ENCODE data around the gene CCDC158.
"Not testable (repeated sequence)": the region's sequence is repeated elsewhere in the genome, so short reads cannot be mapped to it uniquely, and the experiment has no call there.

Gene CCDC158

DNA sequence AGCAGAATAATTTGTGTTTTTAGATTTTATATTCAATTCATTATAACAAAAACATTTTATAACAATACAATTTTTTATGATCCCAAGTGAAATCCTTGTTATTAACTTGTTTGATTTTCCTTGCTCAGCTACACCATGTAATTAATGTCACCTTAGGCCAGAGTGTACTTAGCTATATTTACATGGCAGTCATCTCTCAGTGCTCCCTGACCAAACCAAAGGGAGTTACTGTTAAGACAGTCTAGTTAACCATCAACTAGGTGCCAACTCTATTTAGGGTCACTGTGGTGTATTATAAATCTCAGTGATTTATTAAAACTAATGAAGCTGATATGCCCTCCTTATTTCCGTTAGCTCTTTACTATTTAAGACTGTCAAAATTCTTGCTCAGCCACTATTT is 44.4 kb downstream of the CCDC158 start:
- H3K4me3 ChIP-seq (ENCODE audit: insufficient read depth, low read depth, low read length, poor library complexity, severe bottlenecking) = no peak overlapping the region
- no peak overlapping the region for H3K27ac ChIP-seq (ENCODE audit: insufficient read depth, low read length, poor library complexity, severe bottlenecking)
- H3K27me3 ChIP-seq (replicated peaks; ENCODE audit: control insufficient read depth, insufficient read depth, low read length, poor library complexity, severe bottlenecking) = peaks cover 4% of the 10 kb centered on the region
- H3K9me3 ChIP-seq (ENCODE audit: control insufficient read depth, low read length) = no peaks in the 10 kb centered on the region
- no peak for DNase-seq
- H3K36me3 ChIP-seq (ENCODE audit: control insufficient read depth, insufficient read depth, low read length) = no peaks in the 10 kb centered on the region
- no peaks in the 10 kb centered on the region for H3K4me1 ChIP-seq (ENCODE audit: control insufficient read depth, insufficient read depth, low read length, poor library complexity, severe bottlenecking)

GRCh38 chr4:76375703-76376102 is 45.2 kb downstream of the CCDC158 start:
- H3K27ac ChIP-seq (ENCODE audit: insufficient read depth, low read length, poor library complexity, severe bottlenecking) = no peak overlapping the region
- H3K27me3 ChIP-seq (replicated peaks; ENCODE audit: control insufficient read depth, insufficient read depth, low read length, poor library complexity, severe bottlenecking) = peaks cover 4% of the 10 kb centered on the region
- H3K4me3 ChIP-seq (ENCODE audit: insufficient read depth, low read depth, low read length, poor library complexity, severe bottlenecking) = no peak overlapping the region
- H3K36me3 ChIP-seq (ENCODE audit: control insufficient read depth, insufficient read depth, low read length) = no peaks in the 10 kb centered on the region
- DNase-seq = no peak
- H3K4me1 ChIP-seq (ENCODE audit: control insufficient read depth, insufficient read depth, low read length, poor library complexity, severe bottlenecking) = no peaks in the 10 kb centered on the region
- no peaks in the 10 kb centered on the region for H3K9me3 ChIP-seq (ENCODE audit: control insufficient read depth, low read length)

- peaks cover 4% of the 10 kb centered on the region for H3K27me3 ChIP-seq (replicated peaks; ENCODE audit: control insufficient read depth, insufficient read depth, low read length, poor library complexity, severe bottlenecking)
- H3K9me3 ChIP-seq (ENCODE audit: control insufficient read depth, low read length) = no peaks in the 10 kb centered on the region
- DNase-seq = no peak
- no peak overlapping the region for H3K4me3 ChIP-seq (ENCODE audit: insufficient read depth, low read depth, low read length, poor library complexity, severe bottlenecking)
- no peaks in the 10 kb centered on the region for H3K36me3 ChIP-seq (ENCODE audit: control insufficient read depth, insufficient read depth, low read length)
- no peak overlapping the region for H3K27ac ChIP-seq (ENCODE audit: insufficient read depth, low read length, poor library complexity, severe bottlenecking)
- no peaks in the 10 kb centered on the region for H3K4me1 ChIP-seq (ENCODE audit: control insufficient read depth, insufficient read depth, low read length, poor library complexity, severe bottlenecking)
These were observed 46.1 kb downstream of the CCDC158 start for GRCh38 chr4:76374798-76375197.

DNA sequence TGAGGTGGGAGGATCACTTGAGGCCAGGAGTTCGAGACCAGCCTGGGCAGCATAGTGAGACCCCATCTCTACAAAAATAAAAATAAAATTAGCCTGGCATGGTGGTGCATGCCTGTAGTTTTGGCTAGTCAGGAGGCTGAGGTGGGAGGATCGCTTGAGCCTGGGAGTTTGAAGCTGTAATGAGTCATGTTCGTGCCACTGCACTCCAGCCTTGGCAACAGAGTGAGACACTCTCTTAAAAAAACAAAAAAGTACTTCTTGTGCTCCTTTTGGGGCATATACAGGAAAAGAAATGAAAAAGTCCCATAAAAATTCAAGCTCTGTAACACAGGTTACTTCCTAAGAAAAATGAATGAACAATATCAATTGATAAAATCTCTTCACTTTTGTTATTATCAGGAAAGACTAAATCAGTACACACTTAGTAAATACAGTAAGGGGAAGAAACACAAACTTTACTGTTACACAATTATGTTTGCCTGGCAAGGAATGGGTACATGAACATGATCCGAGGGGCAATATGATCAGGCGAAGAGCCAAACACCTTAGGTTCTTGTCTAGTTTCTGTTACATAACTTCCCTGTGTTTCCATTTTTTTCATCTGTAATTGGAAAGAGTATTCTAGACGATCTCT is 46.9 kb downstream of the CCDC158 start:
- Histone ChIP-seq H3K4me1 (ENCODE audit: control insufficient read depth, insufficient read depth, low read length, poor library complexity, severe bottlenecking) (no peaks in the 10 kb centered on the region), H3K36me3 (ENCODE audit: control insufficient read depth, insufficient read depth, low read length) (no peaks in the 10 kb centered on the region), H3K27me3 (replicated peaks; ENCODE audit: control insufficient read depth, insufficient read depth, low read length, poor library complexity, severe bottlenecking) (peaks cover 4% of the 10 kb centered on the region), H3K4me3 (ENCODE audit: insufficient read depth, low read depth, low read length, poor library complexity, severe bottlenecking) (no peak overlapping the region), H3K9me3 (ENCODE audit: control insufficient read depth, low read length) (no peaks in the 10 kb centered on the region), H3K27ac (ENCODE audit: insufficient read depth, low read length, poor library complexity, severe bottlenecking) (no peak overlapping the region)
- DNase-seq = no peak

GRCh38 chr4:76366737-76367136 is 54.2 kb downstream of the CCDC158 start:
- Histone ChIP-seq H3K4me1 (ENCODE audit: control insufficient read depth, insufficient read depth, low read length, poor library complexity, severe bottlenecking) (no peaks in the 10 kb centered on the region), H3K27ac (ENCODE audit: insufficient read depth, low read length, poor library complexity, severe bottlenecking) (no peak overlapping the region)

GRCh38 chr4:76365636-76366035 is 55.3 kb downstream of the CCDC158 start:
- Histone ChIP-seq H3K4me3 (ENCODE audit: insufficient read depth, low read depth, low read length, poor library complexity, severe bottlenecking) (no peak overlapping the region), H3K36me3 (ENCODE audit: control insufficient read depth, insufficient read depth, low read length) (no peaks in the 10 kb centered on the region), H3K4me1 (ENCODE audit: control insufficient read depth, insufficient read depth, low read length, poor library complexity, severe bottlenecking) (no peaks in the 10 kb centered on the region), H3K27me3 (replicated peaks; ENCODE audit: control insufficient read depth, insufficient read depth, low read length, poor library complexity, severe bottlenecking) (no peaks in the 10 kb centered on the region), H3K9me3 (ENCODE audit: control insufficient read depth, low read length) (no peaks in the 10 kb centered on the region), H3K27ac (ENCODE audit: insufficient read depth, low read length, poor library complexity, severe bottlenecking) (no peak overlapping the region)
- no peak for DNase-seq

More at GRCh38 chr4:76366737-76367136, 54.2 kb downstream of the CCDC158 start:
- Histone ChIP-seq H3K27me3 (replicated peaks; ENCODE audit: control insufficient read depth, insufficient read depth, low read length, poor library complexity, severe bottlenecking) (no peaks in the 10 kb centered on the region), H3K4me3 (ENCODE audit: insufficient read depth, low read depth, low read length, poor library complexity, severe bottlenecking) (no peak overlapping the region), H3K36me3 (ENCODE audit: control insufficient read depth, insufficient read depth, low read length) (no peaks in the 10 kb centered on the region), H3K9me3 (ENCODE audit: control insufficient read depth, low read length) (no peaks in the 10 kb centered on the region)
- no peak for DNase-seq

GRCh38 chr4:76364763-76365162 is 56.2 kb downstream of the CCDC158 start:
- Histone ChIP-seq H3K4me3 (ENCODE audit: insufficient read depth, low read depth, low read length, poor library complexity, severe bottlenecking) (no peak overlapping the region), H3K9me3 (ENCODE audit: control insufficient read depth, low read length) (no peaks in the 10 kb centered on the region), H3K27me3 (replicated peaks; ENCODE audit: control insufficient read depth, insufficient read depth, low read length, poor library complexity, severe bottlenecking) (no peaks in the 10 kb centered on the region), H3K36me3 (ENCODE audit: control insufficient read depth, insufficient read depth, low read length) (no peaks in the 10 kb centered on the region), H3K27ac (ENCODE audit: insufficient read depth, low read length, poor library complexity, severe bottlenecking) (no peak overlapping the region), H3K4me1 (ENCODE audit: control insufficient read depth, insufficient read depth, low read length, poor library complexity, severe bottlenecking) (no peaks in the 10 kb centered on the region)
- no peak for DNase-seq

- Histone ChIP-seq H3K9me3 (ENCODE audit: control insufficient read depth, low read length) (no peaks in the 10 kb centered on the region), H3K4me1 (ENCODE audit: control insufficient read depth, insufficient read depth, low read length, poor library complexity, severe bottlenecking) (no peaks in the 10 kb centered on the region), H3K27me3 (replicated peaks; ENCODE audit: control insufficient read depth, insufficient read depth, low read length, poor library complexity, severe bottlenecking) (no peaks in the 10 kb centered on the region), H3K4me3 (ENCODE audit: insufficient read depth, low read depth, low read length, poor library complexity, severe bottlenecking) (no peak overlapping the region), H3K27ac (ENCODE audit: insufficient read depth, low read length, poor library complexity, severe bottlenecking) (no peak overlapping the region), H3K36me3 (ENCODE audit: control insufficient read depth, insufficient read depth, low read length) (no peaks in the 10 kb centered on the region)
- DNase-seq = no peak
These were observed 57.2 kb downstream of the CCDC158 start for GRCh38 chr4:76363556-76364290.

DNA sequence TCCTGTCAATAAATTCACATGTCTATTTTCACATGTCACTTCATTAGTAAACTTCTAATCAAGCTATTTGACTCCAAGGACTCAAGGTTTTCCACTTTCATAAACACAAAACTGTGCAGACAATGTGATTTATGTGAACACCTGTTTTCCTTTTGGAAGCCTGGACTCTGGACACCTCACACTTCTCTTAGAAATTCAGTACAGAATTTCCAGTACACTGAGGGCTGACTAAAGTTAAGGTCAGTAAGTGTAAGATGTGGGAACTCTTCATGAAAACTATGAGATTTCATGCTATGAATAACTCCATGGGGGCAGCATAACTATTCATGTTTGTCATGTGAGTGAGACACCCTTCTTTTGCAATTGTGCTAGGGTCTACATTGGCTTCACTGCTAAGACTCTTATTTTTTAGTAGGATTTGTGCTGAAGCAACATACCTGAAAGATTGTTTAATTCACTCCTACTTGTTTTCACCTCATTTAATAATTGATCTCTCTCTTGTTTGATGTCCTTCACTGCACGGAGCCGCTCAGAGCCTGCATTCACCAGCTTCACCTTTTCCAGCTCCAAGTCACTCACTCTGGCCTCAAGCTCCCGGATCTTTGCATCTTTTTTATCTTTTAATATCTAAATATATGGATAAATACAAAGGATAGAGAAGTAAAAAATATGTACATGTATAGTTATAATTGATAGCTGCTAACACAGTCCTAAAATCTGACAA is 59.1 kb downstream of the CCDC158 start:
- H3K27ac ChIP-seq (ENCODE audit: insufficient read depth, low read length, poor library complexity, severe bottlenecking) = no peak overlapping the region

DNA sequence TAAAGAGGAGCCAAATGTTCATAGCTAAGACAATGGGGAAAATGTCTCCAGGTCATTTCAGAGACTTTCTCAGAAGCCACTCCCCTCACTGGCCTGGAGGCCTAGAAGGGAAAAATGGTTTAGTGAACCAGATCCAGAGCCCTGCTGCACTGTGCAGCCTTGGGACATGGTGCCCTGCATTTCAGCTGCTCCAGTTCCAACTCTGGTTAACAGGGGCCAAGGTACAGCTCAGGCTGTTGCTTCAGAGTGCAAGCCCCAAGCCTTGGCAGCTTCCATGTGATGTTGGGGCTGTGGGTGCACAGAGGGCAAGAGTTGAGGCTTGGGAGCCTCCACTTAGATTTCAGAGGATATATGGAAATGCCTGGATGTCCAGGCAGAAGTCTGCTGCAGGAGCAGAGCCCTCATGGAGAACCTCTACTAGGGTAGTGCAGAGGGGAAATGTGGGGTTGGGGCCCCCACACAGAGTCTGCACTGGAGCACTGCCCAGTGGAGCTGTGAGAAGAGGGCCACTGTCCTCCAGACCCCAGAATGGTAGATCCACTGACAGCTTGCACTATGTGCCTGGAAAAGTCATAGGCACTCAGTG is 61.0 kb downstream of the CCDC158 start:
- DNase-seq; H3K27ac ChIP-seq (ENCODE audit: insufficient read depth, low read length, poor library complexity, severe bottlenecking); H3K9me3 ChIP-seq (ENCODE audit: control insufficient read depth, low read length): not testable (repeated sequence)

More for the DNA sequence above, 59.1 kb downstream of the CCDC158 start:
- Histone ChIP-seq H3K4me1 (ENCODE audit: control insufficient read depth, insufficient read depth, low read length, poor library complexity, severe bottlenecking) (no peaks in the 10 kb centered on the region), H3K36me3 (ENCODE audit: control insufficient read depth, insufficient read depth, low read length) (no peaks in the 10 kb centered on the region), H3K27me3 (replicated peaks; ENCODE audit: control insufficient read depth, insufficient read depth, low read length, poor library complexity, severe bottlenecking) (no peaks in the 10 kb centered on the region), H3K4me3 (ENCODE audit: insufficient read depth, low read depth, low read length, poor library complexity, severe bottlenecking) (no peak overlapping the region), H3K9me3 (ENCODE audit: control insufficient read depth, low read length) (no peaks in the 10 kb centered on the region)
- DNase-seq = no peak

More for the DNA sequence above, 61.0 kb downstream of the CCDC158 start:
- H3K4me3 ChIP-seq (ENCODE audit: insufficient read depth, low read depth, low read length, poor library complexity, severe bottlenecking); H3K27me3 ChIP-seq (replicated peaks; ENCODE audit: control insufficient read depth, insufficient read depth, low read length, poor library complexity, severe bottlenecking); H3K4me1 ChIP-seq (ENCODE audit: control insufficient read depth, insufficient read depth, low read length, poor library complexity, severe bottlenecking); H3K36me3 ChIP-seq (ENCODE audit: control insufficient read depth, insufficient read depth, low read length): not testable (repeated sequence)
